Skeletal muscle tissue (tissue), 4 donors: Measurements from ENCODE around the gene KCNIP3. TPM values are rescaled to one million over a fixed set of nuclear protein-coding genes. Genes with fewer than 3 reads are reported as not detected.
"Not testable (repeated sequence)": the region's sequence is repeated elsewhere in the genome, so short reads cannot be mapped to it uniquely, and the experiment has no call there.

ENCODE experiments used
- H3K27ac ChIP-seq: one replicate; pipeline ENCODE4 v1.7.0; 2013; ENCODE audit warnings: mild to moderate bottlenecking, low read depth, low read length, inconsistent platforms
- H3K27me3 ChIP-seq, 3 donors: one replicate each; pipeline ENCODE4 v1.7.0; 2013; ENCODE audit warnings: low read length in 3 of 3; ENCODE audit not compliant: control insufficient read depth in 3 of 3, insufficient read depth in 3 of 3
- H3K36me3 ChIP-seq, 3 donors: one replicate each; pipeline ENCODE4 v1.7.0; 2013; ENCODE audit warnings: low read length in 3 of 3; ENCODE audit not compliant: control insufficient read depth in 3 of 3, insufficient read depth in 3 of 3
- H3K4me1 ChIP-seq, 3 donors: one replicate each; pipeline ENCODE4 v1.7.0; 2013; ENCODE audit warnings: low read length in 3 of 3, mild to moderate bottlenecking in 3 of 3; ENCODE audit not compliant: control insufficient read depth in 3 of 3, insufficient read depth in 3 of 3
- H3K4me3 ChIP-seq, 3 donors: one replicate each; pipeline ENCODE4 v1.7.0; 2013; ENCODE audit warnings: low read length in 3 of 3
- H3K9ac ChIP-seq, 3 donors: one replicate each; pipeline ENCODE4 v1.7.0; 2013; ENCODE audit warnings: low read length in 3 of 3, mild to moderate bottlenecking in 3 of 3, moderate library complexity in 2 of 3, low read depth in 1 of 3
- H3K9me3 ChIP-seq, 3 donors: one replicate each; pipeline ENCODE4 v1.7.0; 2013; ENCODE audit warnings: low read length in 3 of 3; ENCODE audit not compliant: control insufficient read depth in 3 of 3
- total RNA-seq: library from RNA; depleted of rRNA; stranded (reverse); fragments of >200 nt; gene quantifications from one replicate; pipeline ENCODE4 v1.2.3, GENCODE V29; 2014
- donor health status: Osteomylitis.

Gene KCNIP3
- total RNA-seq, 1 donor from 2014 or later, result 2.1 TPM

GRCh38 chr2:95268211-95269035, 28.7 kb upstream of the KCNIP3 start:
- no peak overlapping the region for H3K9ac ChIP-seq
- H3K4me1 ChIP-seq, result no peaks in the 10 kb centered on the region
- no peaks in the 10 kb centered on the region for H3K36me3 ChIP-seq
- no peaks in the 10 kb centered on the region for H3K27me3 ChIP-seq
- H3K9me3 ChIP-seq, result no peaks in the 10 kb centered on the region
- H3K27ac ChIP-seq, result no peak overlapping the region
- no peak overlapping the region for H3K4me3 ChIP-seq

GRCh38 chr2:95269036-95269680, 28.0 kb upstream of the KCNIP3 start:
- no peaks in the 10 kb centered on the region for H3K4me1 ChIP-seq
- no peaks in the 10 kb centered on the region for H3K27me3 ChIP-seq
- no peaks in the 10 kb centered on the region for H3K36me3 ChIP-seq
- no peak overlapping the region for H3K4me3 ChIP-seq
- H3K27ac ChIP-seq, result no peak overlapping the region
- no peaks in the 10 kb centered on the region for H3K9me3 ChIP-seq
- no peak overlapping the region for H3K9ac ChIP-seq

- H3K4me3 ChIP-seq, H3K36me3 ChIP-seq, H3K27ac ChIP-seq, H3K9me3 ChIP-seq, H3K27me3 ChIP-seq, H3K9ac ChIP-seq, H3K4me1 ChIP-seq: not testable (repeated sequence)
Observed at GRCh38 chr2:95269745-95270144, 27.4 kb upstream of the KCNIP3 start.

GRCh38 chr2:95270541-95271081, 26.5 kb upstream of the KCNIP3 start:
- Histone ChIP-seq H3K9ac (no peak overlapping the region), H3K27ac (no peak overlapping the region), H3K9me3 (no peaks in the 10 kb centered on the region), H3K4me1 (no peaks in the 10 kb centered on the region), H3K4me3 (no peak overlapping the region), H3K27me3 (no peaks in the 10 kb centered on the region), H3K36me3 (no peaks in the 10 kb centered on the region)

GRCh38 chr2:95271381-95271971, 25.7 kb upstream of the KCNIP3 start:
- H3K4me1 ChIP-seq, result no peaks in the 10 kb centered on the region
- H3K36me3 ChIP-seq, result no peaks in the 10 kb centered on the region
- no peak overlapping the region for H3K9ac ChIP-seq
- H3K9me3 ChIP-seq, result no peaks in the 10 kb centered on the region
- no peaks in the 10 kb centered on the region for H3K27me3 ChIP-seq
- H3K4me3 ChIP-seq, result no peak overlapping the region
- H3K27ac ChIP-seq, result no peak overlapping the region

- H3K27ac ChIP-seq, result no peak overlapping the region
Observed at GRCh38 chr2:95272299-95272751, 24.8 kb upstream of the KCNIP3 start.

GRCh38 chr2:95272781-95273180, 24.4 kb upstream of the KCNIP3 start:
- H3K4me1 ChIP-seq, result no peaks in the 10 kb centered on the region
- H3K4me3 ChIP-seq, result no peak overlapping the region
- H3K9me3 ChIP-seq, result no peaks in the 10 kb centered on the region
- H3K27me3 ChIP-seq, result no peaks in the 10 kb centered on the region
- H3K36me3 ChIP-seq, result no peaks in the 10 kb centered on the region
- no peak overlapping the region for H3K9ac ChIP-seq
- H3K27ac ChIP-seq, result no peak overlapping the region

More at GRCh38 chr2:95272299-95272751, 24.8 kb upstream of the KCNIP3 start:
- Histone ChIP-seq H3K9me3 (no peaks in the 10 kb centered on the region), H3K36me3 (no peaks in the 10 kb centered on the region), H3K27me3 (no peaks in the 10 kb centered on the region), H3K4me3 (no peak overlapping the region), H3K4me1 (no peaks in the 10 kb centered on the region), H3K9ac (no peak overlapping the region)

- Histone ChIP-seq H3K9me3 (no peaks in the 10 kb centered on the region), H3K27me3 (no peaks in the 10 kb centered on the region), H3K4me1 (no peaks in the 10 kb centered on the region), H3K9ac (no peak overlapping the region), H3K36me3 (no peaks in the 10 kb centered on the region), H3K4me3 (no peak overlapping the region), H3K27ac (no peak overlapping the region)
Observed at GRCh38 chr2:95273566-95274290, 23.4 kb upstream of the KCNIP3 start.

- H3K36me3 ChIP-seq, result no peaks in the 10 kb centered on the region
- H3K9ac ChIP-seq, result no peak within 1 kb of the TSS
- no peaks in the 10 kb centered on the region for H3K4me1 ChIP-seq
- no peak within 1 kb of the TSS for H3K27ac ChIP-seq
- no peaks in the 10 kb centered on the region for H3K27me3 ChIP-seq
- no peaks in the 10 kb centered on the region for H3K9me3 ChIP-seq
- no peak within 1 kb of the TSS for H3K4me3 ChIP-seq
Observed at GRCh38 chr2:95274291-95275150, 22.6 kb upstream of the KCNIP3 start, which contains the start of gene PROM2. TSS of gene PROM2 (plus strand) at chr2:95274449. CDS start at chr2:95274586, 137 bp downstream.
